ENCODE data around the gene DEAF1.

DNA sequence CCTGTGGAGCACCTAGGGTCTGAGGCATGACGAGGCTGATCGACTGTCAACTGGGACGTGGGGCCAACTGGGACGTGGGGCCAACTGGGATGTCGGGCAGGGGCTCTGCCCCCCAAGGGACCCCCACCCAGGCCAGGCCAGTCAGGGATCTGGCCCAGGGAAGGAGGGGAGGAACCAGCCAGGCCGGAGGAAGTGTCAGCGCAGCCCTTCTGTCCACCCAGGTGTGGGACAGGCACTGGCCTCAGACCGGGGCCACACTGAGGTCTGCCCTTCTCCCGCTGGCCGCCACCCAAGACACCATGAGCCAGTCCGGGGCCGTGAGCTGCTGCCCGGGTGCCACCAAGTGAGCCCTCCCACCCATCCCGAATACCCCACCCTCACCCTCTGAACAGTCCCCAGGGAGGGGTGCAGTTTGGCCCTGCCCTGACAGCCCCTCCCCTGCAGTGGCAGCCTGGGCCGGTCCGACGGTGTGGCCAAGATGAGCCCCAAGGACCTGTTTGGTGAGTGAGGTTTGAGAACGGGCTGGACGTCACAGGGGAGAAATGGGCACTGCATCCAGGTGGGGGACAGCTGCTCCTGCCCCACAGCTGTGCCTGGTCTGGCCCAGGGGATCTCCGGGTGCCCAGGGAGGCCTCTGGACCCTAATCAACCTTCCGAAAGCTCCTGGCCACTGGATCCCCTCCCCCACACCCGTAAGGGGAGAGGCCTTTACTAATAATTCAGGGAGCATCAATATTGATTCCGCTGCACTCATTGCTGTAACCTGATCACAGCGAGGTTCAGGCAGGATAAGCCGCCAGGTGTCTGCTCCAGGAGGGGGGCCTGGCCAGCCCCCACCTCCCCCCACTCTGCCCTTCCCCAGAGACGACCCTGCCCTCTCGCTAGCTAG lies 14.3 kb upstream of the DEAF1 start:
- TF ChIP-seq, protein P1, sequence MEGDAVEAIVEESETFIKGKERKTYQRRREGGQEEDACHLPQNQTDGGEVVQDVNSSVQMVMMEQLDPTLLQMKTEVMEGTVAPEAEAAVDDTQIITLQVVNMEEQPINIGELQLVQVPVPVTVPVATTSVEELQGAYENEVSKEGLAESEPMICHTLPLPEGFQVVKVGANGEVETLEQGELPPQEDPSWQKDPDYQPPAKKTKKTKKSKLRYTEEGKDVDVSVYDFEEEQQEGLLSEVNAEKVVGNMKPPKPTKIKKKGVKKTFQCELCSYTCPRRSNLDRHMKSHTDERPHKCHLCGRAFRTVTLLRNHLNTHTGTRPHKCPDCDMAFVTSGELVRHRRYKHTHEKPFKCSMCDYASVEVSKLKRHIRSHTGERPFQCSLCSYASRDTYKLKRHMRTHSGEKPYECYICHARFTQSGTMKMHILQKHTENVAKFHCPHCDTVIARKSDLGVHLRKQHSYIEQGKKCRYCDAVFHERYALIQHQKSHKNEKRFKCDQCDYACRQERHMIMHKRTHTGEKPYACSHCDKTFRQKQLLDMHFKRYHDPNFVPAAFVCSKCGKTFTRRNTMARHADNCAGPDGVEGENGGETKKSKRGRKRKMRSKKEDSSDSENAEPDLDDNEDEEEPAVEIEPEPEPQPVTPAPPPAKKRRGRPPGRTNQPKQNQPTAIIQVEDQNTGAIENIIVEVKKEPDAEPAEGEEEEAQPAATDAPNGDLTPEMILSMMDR (IDR thresholded peaks at IDR 0.05): no peak
- TF ChIP-seq POLR2AphosphoS5 (IDR thresholded peaks at IDR 0.05) (no peak), POLR2A (IDR thresholded peaks at IDR 0.05) (no peak)
